Prostate gland (tissue), 2 donors: Measurements from ENCODE around the gene ZFHX3.

Source experiments
- POLR2A ChIP-seq: fragments of 450-650 bp; IDR thresholded peaks from one replicate; pipeline ENCODE4 v1.6.1; 2016; ENCODE audit warnings: antibody characterized with exemption, mild to moderate bottlenecking
- POLR2AphosphoS5 ChIP-seq: sonication (generic); formaldehyde crosslinking; IDR thresholded peaks from one replicate; pipeline ENCODE4 v1.6.1; 2017; ENCODE audit warnings: antibody characterized with exemption
- TF ChIP-seq, protein P1 (sequence below), 4 experiments: fragments of 200-600 bp in 2 of 4; fragments of 450-650 bp in 2 of 4; sonication (generic) in 2 of 4; IDR thresholded peaks; 1 replicate in 3 of 4; 2 replicates in 1 of 4; pipeline ENCODE4 v1.5.1; 2016 to 2019; ENCODE audit warnings: antibody characterized with exemption in 4 of 4, mild to moderate bottlenecking in 2 of 4, moderate library complexity in 2 of 4

DNA sequence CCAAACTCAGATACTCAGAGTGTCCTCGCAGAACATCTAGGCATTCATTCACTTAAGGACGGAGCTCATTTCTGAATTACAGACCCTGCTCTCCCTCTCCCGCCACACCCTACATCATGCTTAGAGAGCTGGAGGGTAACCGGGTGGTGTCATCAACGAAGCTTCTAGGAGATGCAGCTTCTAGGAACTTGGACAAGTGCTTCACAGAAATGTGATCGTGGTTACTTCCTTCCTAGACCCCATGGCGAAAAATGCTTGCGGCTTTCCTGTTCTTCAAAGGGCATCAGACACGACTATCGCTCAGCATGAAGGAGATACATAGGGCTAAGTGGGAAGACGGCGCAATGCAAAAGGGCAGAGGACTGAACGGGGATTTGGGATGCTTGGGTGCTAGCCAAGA is 126.8 kb downstream of the ZFHX3 start:
- no peak for TF ChIP-seq POLR2A
- TF ChIP-seq, protein P1, sequence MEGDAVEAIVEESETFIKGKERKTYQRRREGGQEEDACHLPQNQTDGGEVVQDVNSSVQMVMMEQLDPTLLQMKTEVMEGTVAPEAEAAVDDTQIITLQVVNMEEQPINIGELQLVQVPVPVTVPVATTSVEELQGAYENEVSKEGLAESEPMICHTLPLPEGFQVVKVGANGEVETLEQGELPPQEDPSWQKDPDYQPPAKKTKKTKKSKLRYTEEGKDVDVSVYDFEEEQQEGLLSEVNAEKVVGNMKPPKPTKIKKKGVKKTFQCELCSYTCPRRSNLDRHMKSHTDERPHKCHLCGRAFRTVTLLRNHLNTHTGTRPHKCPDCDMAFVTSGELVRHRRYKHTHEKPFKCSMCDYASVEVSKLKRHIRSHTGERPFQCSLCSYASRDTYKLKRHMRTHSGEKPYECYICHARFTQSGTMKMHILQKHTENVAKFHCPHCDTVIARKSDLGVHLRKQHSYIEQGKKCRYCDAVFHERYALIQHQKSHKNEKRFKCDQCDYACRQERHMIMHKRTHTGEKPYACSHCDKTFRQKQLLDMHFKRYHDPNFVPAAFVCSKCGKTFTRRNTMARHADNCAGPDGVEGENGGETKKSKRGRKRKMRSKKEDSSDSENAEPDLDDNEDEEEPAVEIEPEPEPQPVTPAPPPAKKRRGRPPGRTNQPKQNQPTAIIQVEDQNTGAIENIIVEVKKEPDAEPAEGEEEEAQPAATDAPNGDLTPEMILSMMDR (IDR thresholded peaks at IDR 0.05) = no peak
- TF ChIP-seq POLR2AphosphoS5 = no peak
